ENCODE results near the gene MCU. TPM values are rescaled to one million over a fixed set of nuclear protein-coding genes. Genes with fewer than 3 reads are reported as not detected.
"Not testable (repeated sequence)": the region's sequence is repeated elsewhere in the genome, so short reads cannot be mapped to it uniquely, and the experiment has no call there.

Gene MCU
- total and polyA plus RNA-seq, 7 donors, result 32.4 to 118 (median 66.1) TPM

DNA sequence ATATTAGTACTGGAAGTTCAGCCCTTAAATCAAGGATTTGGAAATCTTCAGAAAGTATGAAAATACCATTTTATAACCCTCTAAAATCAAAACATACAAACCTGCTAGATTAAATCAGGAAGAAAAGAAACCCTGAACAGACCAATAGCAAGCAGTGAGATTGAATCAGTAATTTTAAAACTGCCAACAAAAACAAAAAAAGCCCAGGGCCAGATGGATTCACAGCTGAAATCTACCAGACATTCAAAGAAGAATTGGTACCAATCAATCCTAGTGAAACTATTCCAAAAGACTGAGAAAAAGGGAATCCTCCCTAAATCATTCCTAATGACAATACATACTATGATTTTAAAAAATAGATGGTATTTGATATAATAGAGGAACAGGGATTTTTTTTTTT is 70.1 kb downstream of the MCU start:
- DNase-seq (no peak), ATAC-seq (no peak)
- H3K9me3 ChIP-seq, result no peaks in the 10 kb centered on the region
- H3K27me3 ChIP-seq (ENCODE audit: insufficient read depth in 3 of 3, low read length in 2 of 3), result no peaks in the 10 kb centered on the region
- intact Hi-C loops (cut with DNase I), result no loop called here
- TF ChIP-seq, protein P1, sequence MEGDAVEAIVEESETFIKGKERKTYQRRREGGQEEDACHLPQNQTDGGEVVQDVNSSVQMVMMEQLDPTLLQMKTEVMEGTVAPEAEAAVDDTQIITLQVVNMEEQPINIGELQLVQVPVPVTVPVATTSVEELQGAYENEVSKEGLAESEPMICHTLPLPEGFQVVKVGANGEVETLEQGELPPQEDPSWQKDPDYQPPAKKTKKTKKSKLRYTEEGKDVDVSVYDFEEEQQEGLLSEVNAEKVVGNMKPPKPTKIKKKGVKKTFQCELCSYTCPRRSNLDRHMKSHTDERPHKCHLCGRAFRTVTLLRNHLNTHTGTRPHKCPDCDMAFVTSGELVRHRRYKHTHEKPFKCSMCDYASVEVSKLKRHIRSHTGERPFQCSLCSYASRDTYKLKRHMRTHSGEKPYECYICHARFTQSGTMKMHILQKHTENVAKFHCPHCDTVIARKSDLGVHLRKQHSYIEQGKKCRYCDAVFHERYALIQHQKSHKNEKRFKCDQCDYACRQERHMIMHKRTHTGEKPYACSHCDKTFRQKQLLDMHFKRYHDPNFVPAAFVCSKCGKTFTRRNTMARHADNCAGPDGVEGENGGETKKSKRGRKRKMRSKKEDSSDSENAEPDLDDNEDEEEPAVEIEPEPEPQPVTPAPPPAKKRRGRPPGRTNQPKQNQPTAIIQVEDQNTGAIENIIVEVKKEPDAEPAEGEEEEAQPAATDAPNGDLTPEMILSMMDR (IDR thresholded peaks at IDR 0.05), result no peak
- peaks cover 23% of the 10 kb centered on the region for H3K4me1 ChIP-seq
- H3K4me3 ChIP-seq, result no peak overlapping the region
- H3K36me3 ChIP-seq (ENCODE audit: insufficient read depth in 1 of 2, low read depth in 1 of 2), result no peaks in the 10 kb centered on the region
- H3K27ac ChIP-seq, result no peak overlapping the region

DNA sequence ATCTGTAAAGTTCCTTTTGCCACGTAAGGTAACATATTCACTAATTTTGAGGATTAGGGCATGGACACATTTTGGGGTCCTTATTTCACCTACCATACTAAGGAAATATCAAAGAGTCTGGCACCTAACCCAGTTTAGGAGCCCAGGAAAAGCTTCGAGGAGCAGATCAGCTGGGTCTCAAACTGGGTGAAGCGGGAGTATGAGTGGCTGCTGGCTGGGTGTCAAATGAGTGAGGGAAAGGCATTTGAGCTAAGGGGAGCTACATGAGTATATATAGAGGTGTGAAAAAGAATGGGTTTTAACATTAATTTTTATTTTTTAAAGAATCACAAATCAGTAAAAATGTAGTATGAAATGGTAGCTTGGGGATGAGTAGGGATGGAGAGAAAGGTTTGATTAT is 71.3 kb downstream of the MCU start:
- intact Hi-C loops (cut with DNase I), result no loop called here
- DNase-seq (no peak), ATAC-seq (peak in 2 of 4 donors; percentile 44 to 56)
- Histone ChIP-seq H3K36me3 (ENCODE audit: insufficient read depth in 1 of 2, low read depth in 1 of 2) (no peaks in the 10 kb centered on the region), H3K4me3 (no peak overlapping the region), H3K27me3 (ENCODE audit: insufficient read depth in 3 of 3, low read length in 2 of 3) (no peaks in the 10 kb centered on the region), H3K27ac (no peak overlapping the region), H3K9me3 (no peaks in the 10 kb centered on the region), H3K4me1 (peaks cover 23% of the 10 kb centered on the region)
- TF ChIP-seq, protein P1 (IDR thresholded peaks at IDR 0.05), result no peak
- 70 to 77% (median 75%) methylated on average over 3 of the region's 3 CpGs for WGBS, 3 donors

DNA sequence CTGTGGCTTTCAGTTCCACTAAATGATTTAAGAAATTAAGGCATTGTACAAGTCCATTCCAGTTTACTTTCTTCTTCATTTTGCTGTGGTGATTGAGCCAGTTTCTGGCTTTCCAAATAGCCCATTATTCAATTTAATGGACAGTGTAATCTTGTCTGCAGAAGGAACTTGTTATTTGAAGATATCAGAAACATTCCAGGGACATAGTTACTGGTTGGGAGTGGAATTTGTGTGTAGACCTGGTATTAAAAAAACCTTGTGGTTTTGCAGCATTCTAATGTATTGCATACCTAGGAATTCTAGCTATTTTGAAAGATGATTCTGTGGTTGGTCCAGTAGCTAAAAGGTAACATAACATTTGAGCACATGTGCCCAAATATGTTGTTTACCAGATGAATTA is 72.2 kb downstream of the MCU start:
- TF ChIP-seq, protein P1 (IDR thresholded peaks at IDR 0.05), result no peak
- no peak for DNase-seq
- H3K27me3 ChIP-seq (ENCODE audit: insufficient read depth in 3 of 3, low read length in 2 of 3), result no peaks in the 10 kb centered on the region
- no peak for ATAC-seq
- no peak overlapping the region for H3K4me3 ChIP-seq
- no peaks in the 10 kb centered on the region for H3K9me3 ChIP-seq
- peaks cover 23% of the 10 kb centered on the region for H3K4me1 ChIP-seq
- H3K27ac ChIP-seq, result no peak overlapping the region
- H3K36me3 ChIP-seq (ENCODE audit: insufficient read depth in 1 of 2, low read depth in 1 of 2), result no peaks in the 10 kb centered on the region
- intact Hi-C loops (cut with DNase I), result no loop called here

DNA sequence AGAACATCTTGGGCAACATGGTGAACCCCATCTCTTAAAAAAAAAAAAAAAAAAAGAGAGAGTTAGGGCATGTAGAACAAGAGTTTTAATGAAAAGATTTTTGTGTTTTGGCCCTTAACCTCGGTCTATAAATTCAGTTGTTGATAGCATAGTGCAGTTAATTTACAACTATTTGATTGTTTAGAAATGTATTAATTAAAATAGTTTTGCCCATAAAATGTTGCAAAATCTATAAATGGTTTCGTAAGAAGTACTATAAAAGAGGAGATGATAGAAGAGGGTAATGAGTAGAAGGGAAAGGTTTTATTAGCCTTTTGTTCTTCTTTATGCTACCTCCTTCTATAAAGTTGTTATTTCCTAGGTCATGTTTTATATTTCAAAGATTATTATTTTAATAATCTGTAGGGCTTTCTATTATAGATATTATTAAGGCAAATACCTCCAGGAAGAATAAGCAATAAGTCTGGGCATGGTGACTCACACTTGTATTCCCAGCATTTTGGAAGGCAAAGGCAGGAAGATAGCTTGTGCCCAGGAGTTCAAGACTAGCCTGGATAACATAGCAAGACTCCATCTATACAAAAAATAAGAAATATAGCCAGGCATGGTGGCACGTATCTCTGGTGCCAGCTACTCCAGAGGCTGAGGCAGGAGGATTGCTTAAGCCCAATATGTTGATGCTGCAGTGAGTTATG is 73.3 kb downstream of the MCU start:
- Histone ChIP-seq H3K4me3 (no peak overlapping the region), H3K27ac (no peak overlapping the region), H3K9me3 (no peaks in the 10 kb centered on the region), H3K27me3 (ENCODE audit: insufficient read depth in 3 of 3, low read length in 2 of 3) (no peaks in the 10 kb centered on the region), H3K4me1 (peaks cover 23% of the 10 kb centered on the region), H3K36me3 (ENCODE audit: insufficient read depth in 1 of 2, low read depth in 1 of 2) (no peaks in the 10 kb centered on the region)
- 93 to 95% (median 95%) methylated on average over 3 of the region's 3 CpGs for WGBS, 3 donors
- no peak for DNase-seq
- intact Hi-C loops (cut with DNase I), result no loop called here
- TF ChIP-seq, protein P1 (IDR thresholded peaks at IDR 0.05), result no peak
- ATAC-seq, result no peak

DNA sequence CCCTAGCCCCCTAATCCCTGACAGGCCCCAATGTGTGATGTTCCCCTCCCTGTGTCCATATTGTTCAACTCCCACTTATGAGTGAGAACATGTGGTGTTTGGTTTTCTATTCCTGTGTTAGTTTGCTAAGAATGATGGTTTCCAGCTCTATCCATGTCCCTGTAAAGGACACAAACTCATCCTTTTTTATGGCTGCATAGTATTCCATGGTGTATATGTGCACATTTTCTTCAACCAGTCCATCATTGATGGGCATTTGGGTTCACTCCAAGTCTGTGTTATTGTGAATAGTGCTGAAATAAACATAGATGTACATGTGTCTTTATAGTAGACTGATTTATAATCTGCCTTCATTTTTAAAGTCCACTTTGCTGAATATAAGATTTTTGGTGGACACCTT is 79.3 kb downstream of the MCU start:
- DNase-seq; H3K9me3 ChIP-seq; intact Hi-C loops (cut with DNase I); H3K4me3 ChIP-seq; ATAC-seq; H3K27me3 ChIP-seq (ENCODE audit: insufficient read depth in 3 of 3, low read length in 2 of 3); H3K4me1 ChIP-seq; H3K36me3 ChIP-seq (ENCODE audit: insufficient read depth in 1 of 2, low read depth in 1 of 2); H3K27ac ChIP-seq: not testable (repeated sequence)
